Urothelium cell line (cell line): ENCODE data around the gene MICAL1.

Experiments
- DNase-seq: peaks from one replicate; pipeline ENCODE4 v3.0.0; 2011; ENCODE audit warnings: low spot score, mixed read lengths
- FAIRE-seq: peaks from 2 replicates; lab custom pipeline; 2011; peaks lifted over from hg19 to GRCh38; lab: Jason Lieb, UNC

Gene MICAL1

GRCh38 chr6:109456111-109456583, 575 bp upstream of the MICAL1 start:
- peak; percentile 37 for DNase-seq
- FAIRE-seq: no peak

- FAIRE-seq: no peak
- DNase-seq: peak; percentile 20
Measured at GRCh38 chr6:109454496-109455436, 806 bp downstream of the MICAL1 start.

GRCh38 chr6:109453594-109454495, 1.7 kb downstream of the MICAL1 start:
- FAIRE-seq: no peak
- no peak for DNase-seq

- FAIRE-seq (no peak), DNase-seq (no peak)
Measured at GRCh38 chr6:109453156-109453555, 2.4 kb downstream of the MICAL1 start.

- no peak for FAIRE-seq
- DNase-seq: no peak
Measured at GRCh38 chr6:109452181-109452580, 3.4 kb downstream of the MICAL1 start.

GRCh38 chr6:109451376-109451775, 4.2 kb downstream of the MICAL1 start:
- no peak for FAIRE-seq
- no peak for DNase-seq

- no peak for FAIRE-seq
- no peak for DNase-seq
Measured at GRCh38 chr6:109450801-109451200, 4.8 kb downstream of the MICAL1 start.

GRCh38 chr6:109449795-109450673, 5.5 kb downstream of the MICAL1 start:
- FAIRE-seq (no peak), DNase-seq (no peak)

- FAIRE-seq (no peak), DNase-seq (no peak)
Measured at GRCh38 chr6:109449064-109449794, 6.3 kb downstream of the MICAL1 start.

- FAIRE-seq: no peak
- no peak for DNase-seq
Measured at GRCh38 chr6:109448615-109449014, 7.0 kb downstream of the MICAL1 start.

- DNase-seq: no peak
- no peak for FAIRE-seq
Measured at GRCh38 chr6:109447878-109448555, 7.6 kb downstream of the MICAL1 start.

- FAIRE-seq (no peak), DNase-seq (no peak)
Measured at GRCh38 chr6:109447087-109447486, 8.5 kb downstream of the MICAL1 start.

GRCh38 chr6:109446541-109446940, 9.0 kb downstream of the MICAL1 start:
- no peak for DNase-seq
- no peak for FAIRE-seq

- FAIRE-seq (no peak), DNase-seq (no peak)
Measured at GRCh38 chr6:109446072-109446471, 9.5 kb downstream of the MICAL1 start.

GRCh38 chr6:109445382-109445781, 10.2 kb downstream of the MICAL1 start:
- FAIRE-seq: no peak

GRCh38 chr6:109443425-109443950, 12.1 kb downstream of the MICAL1 start:
- FAIRE-seq (no peak), DNase-seq (no peak)

More at GRCh38 chr6:109445382-109445781, 10.2 kb downstream of the MICAL1 start:
- no peak for DNase-seq

- DNase-seq: no peak
- no peak for FAIRE-seq
Measured at GRCh38 chr6:109442393-109442924, 13.1 kb downstream of the MICAL1 start.

- FAIRE-seq (no peak), DNase-seq (peak; percentile 48)
Measured at GRCh38 chr6:109441069-109441816, 14.3 kb downstream of the MICAL1 start.
